ENCODE measurements around the gene CEP112. TPM values are rescaled to one million over a fixed set of nuclear protein-coding genes. Genes with fewer than 3 reads are reported as not detected.

The CEP112 gene
- total and polyA plus RNA-seq, 2 of the 4 experiments (the other 2 are of a cell fraction) = 2.5 to 5.6 TPM

DNA sequence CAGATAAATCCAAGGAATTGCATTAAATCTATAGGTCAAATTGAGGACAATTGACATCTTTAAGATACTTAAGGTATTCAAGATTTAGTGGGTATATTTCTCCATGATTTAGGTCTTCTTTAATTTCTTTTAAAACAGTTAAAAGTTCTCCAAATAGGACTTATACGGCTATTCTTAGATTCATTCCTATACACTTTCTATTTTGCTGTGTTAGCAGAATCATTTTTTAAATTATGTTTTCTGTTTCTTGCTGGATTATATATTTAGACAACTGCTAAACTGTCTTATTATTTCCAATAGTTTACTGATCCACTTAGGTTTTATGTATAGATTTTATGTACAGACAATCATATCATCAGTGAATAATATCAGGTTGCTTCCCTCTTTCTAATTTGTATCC lies 404.4 kb downstream of the CEP112 start:
- no peaks in the 10 kb centered on the region for H3K27me3 ChIP-seq (ENCODE audit: control insufficient read depth, insufficient read depth, low read length)
- no peak overlapping the region for H2AK9ac ChIP-seq (replicated peaks; ENCODE audit: low read depth, low read length, poor library complexity)
- no peak overlapping the region for H3K56ac ChIP-seq (ENCODE audit: extremely low read depth, insufficient read depth, low read length)
- no peak for ATAC-seq (ENCODE audit: low read depth)
- H3K4me3 ChIP-seq (ENCODE audit: insufficient read depth, low read depth, low read length) = no peak overlapping the region
- intact Hi-C loops (cut with micrococcal nuclease) = no loop called here
- DNase-seq = no peak
- peaks cover 4% of the 10 kb centered on the region; the same call in 1 of the 2 replicates for H3K4me1 ChIP-seq (ENCODE audit: control insufficient read depth, insufficient read depth, low read length)
- H4K20me1 ChIP-seq (ENCODE audit: insufficient read depth, low read length) = no peaks in the 10 kb centered on the region
- H3K18ac ChIP-seq (ENCODE audit: low read depth, low read length) = no peak overlapping the region
- H2BK120ac ChIP-seq (ENCODE audit: low read depth, low read length) = no peak overlapping the region; the same call in 1 of the 2 replicates
- H2BK5ac ChIP-seq (ENCODE audit: low read depth, low read length, poor library complexity, severe bottlenecking) = no peak overlapping the region
- H4K5ac ChIP-seq (ENCODE audit: low read depth, low read length) = no peak overlapping the region
- H3K14ac ChIP-seq (replicated peaks; ENCODE audit: low read depth, low read length) = no peak overlapping the region
- H3K4ac ChIP-seq (ENCODE audit: low read depth, low read length) = no peak overlapping the region
- ChIA-PET POLR2A (ENCODE audit: unreplicated experiment) (no interaction called here), CTCF (no interaction called here)
- H3K9me3 ChIP-seq (ENCODE audit: control insufficient read depth, insufficient read depth, low read length) = no peaks in the 10 kb centered on the region
- no peak overlapping the region for H4K91ac ChIP-seq (ENCODE audit: insufficient read depth, low read depth, low read length)
- H2BK15ac ChIP-seq (ENCODE audit: low read depth, low read length) = no peak overlapping the region
- TF ChIP-seq, protein P1, sequence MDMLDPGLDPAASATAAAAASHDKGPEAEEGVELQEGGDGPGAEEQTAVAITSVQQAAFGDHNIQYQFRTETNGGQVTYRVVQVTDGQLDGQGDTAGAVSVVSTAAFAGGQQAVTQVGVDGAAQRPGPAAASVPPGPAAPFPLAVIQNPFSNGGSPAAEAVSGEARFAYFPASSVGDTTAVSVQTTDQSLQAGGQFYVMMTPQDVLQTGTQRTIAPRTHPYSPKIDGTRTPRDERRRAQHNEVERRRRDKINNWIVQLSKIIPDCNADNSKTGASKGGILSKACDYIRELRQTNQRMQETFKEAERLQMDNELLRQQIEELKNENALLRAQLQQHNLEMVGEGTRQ (IDR thresholded peaks at IDR 0.05; ENCODE audit: low read depth, low read length) = no peak
- TF ChIP-seq SMC3 (IDR thresholded peaks at IDR 0.05; ENCODE audit: low read depth, low read length) (no peak), FOS (IDR thresholded peaks at IDR 0.05; ENCODE audit: low read depth, low read length) (no peak), MAFK (IDR thresholded peaks at IDR 0.05; ENCODE audit: low read depth, low read length) (peak; percentile 80), BHLHE40 (IDR thresholded peaks at IDR 0.05; ENCODE audit: low read depth, low read length) (no peak), CEBPB (IDR thresholded peaks at IDR 0.05; ENCODE audit: low read depth, low read length) (no peak)
- BruUV-seq (replicated peaks) = no TSS peak
- no CpG with 5 or more reads among the region's 1 CpG for WGBS, 2 experiments (ENCODE audit: extremely low coverage in 2 of 2, insufficient read length in 1 of 2)
- H3K27ac ChIP-seq (ENCODE audit: insufficient read depth, low read length) = no peak overlapping the region
- 0 out of 2 replicates have a peak, but pooled peaks cover 2% of the 10 kb centered on the region for H3K9me1 ChIP-seq (ENCODE audit: insufficient read depth, low read length)
- H3K9ac ChIP-seq (ENCODE audit: low read depth, low read length) = no peak overlapping the region
- in situ Hi-C loops (cut with MboI; ENCODE audit: low sequenced_read_pairs) = no loop called here
- no peak overlapping the region for H2AFZ ChIP-seq (replicated peaks; ENCODE audit: low read length, poor library complexity)
- H4K8ac ChIP-seq (ENCODE audit: low read depth in 2 of 2, low read length in 2 of 2) = no peak overlapping the region
- H2BK20ac ChIP-seq (ENCODE audit: low read depth, low read length) = peak overlapping the region; percentile 55; the same call in 1 of the 2 replicates
- no peaks in the 10 kb centered on the region for H3K79me1 ChIP-seq (ENCODE audit: low read depth in 1 of 2, low read length in 2 of 2)
- dilution Hi-C loops (cut with HindIII; ENCODE audit: low sequenced_read_pairs, unreplicated experiment) = no loop called here
- no peak overlapping the region for H3K4me2 ChIP-seq (ENCODE audit: low read depth, low read length)
- no peak overlapping the region for H2AK5ac ChIP-seq (ENCODE audit: low read depth, low read length)
- no peak overlapping the region for H3K23ac ChIP-seq (ENCODE audit: low read depth, low read length)
- H3K36me3 ChIP-seq (ENCODE audit: control insufficient read depth, insufficient read depth, low read length) = no peaks in the 10 kb centered on the region

Data from IMR-90 (cell line).